ENCODE data around the gene GID4. TPM values are rescaled to one million over a fixed set of nuclear protein-coding genes. Genes with fewer than 3 reads are reported as not detected.
A peak's percentile ranks its signal among the peaks of the same experiment; 100 is the strongest.

GID4 gene
- total and polyA plus RNA-seq, 2 of the 13 experiments (the other 11 are each of a cell fraction or from before 2014, with no cell fraction given): 4.3 to 6.1 TPM

DNA sequence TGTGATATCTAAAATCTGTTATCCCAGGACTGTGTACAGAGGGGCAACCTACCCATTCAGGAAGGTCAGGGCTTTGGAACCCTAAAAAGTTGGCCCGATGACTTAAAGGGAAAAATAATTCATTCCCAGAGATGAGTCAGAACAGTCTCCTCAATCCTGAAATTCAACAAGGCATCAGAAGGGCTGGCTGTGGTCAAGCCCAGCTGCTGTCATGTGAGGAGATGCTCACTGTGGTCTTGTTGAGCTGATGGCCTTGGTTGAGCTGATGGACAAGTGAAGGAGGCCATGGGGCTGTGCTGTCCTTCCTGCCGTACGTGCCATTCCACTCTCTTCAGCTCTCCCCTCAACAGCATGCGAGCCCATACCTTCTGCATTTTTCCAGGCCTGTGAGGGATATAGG, 27.7 kb downstream of the GID4 start:
- Histone ChIP-seq H3K4me1 (ENCODE audit: insufficient read depth, low read length) (peaks cover 21% of the 10 kb centered on the region), H3K27me3 (ENCODE audit: control insufficient read depth in 1 of 2, insufficient read depth in 2 of 2, low read length in 2 of 2) (no peaks in the 10 kb centered on the region), H3K27ac (ENCODE audit: extremely low read length, insufficient read depth, low read length) (no peak overlapping the region), H3K79me2 (ENCODE audit: insufficient read depth, low read length) (no peaks in the 10 kb centered on the region), H2AFZ (ENCODE audit: low read length) (no peak overlapping the region), H3K9ac (ENCODE audit: insufficient read depth, low read depth, low read length) (no peak overlapping the region), H3K36me3 (replicated peaks in 1 of 2; ENCODE audit: control insufficient read depth in 1 of 2, insufficient read depth in 2 of 2, low read length in 2 of 2) (peaks cover 9 to 27% of the 10 kb centered on the region in 2 experiments), H3K4me2 (ENCODE audit: low read depth, low read length) (no peak overlapping the region), H3K4me3 (replicated peaks in 1 of 3; ENCODE audit: insufficient read depth in 1 of 3, low read depth in 2 of 3, low read length in 3 of 3) (no peak overlapping the region), H3K9me3 (ENCODE audit: low read length) (no peaks in the 10 kb centered on the region), H4K20me1 (ENCODE audit: insufficient read depth, low read length) (no peaks in the 10 kb centered on the region)
- DNase-seq (ENCODE audit: low spot score) (no peak), ATAC-seq (no peak), FAIRE-seq (no peak)
- BruUV-seq (replicated peaks): TSS peak; percentile 43
- in situ Hi-C loops (cut with HindIII; ENCODE audit: extremely low pct_ligation_motif_present, low pct_unique_long_range_greater_than_20kb): no loop called here
- POLR2A ChIA-PET: no interaction called here
- 93% methylated on average over 4 of the region's 4 CpGs for WGBS (ENCODE audit: low lambda C conversion rate)
- intact Hi-C loops (cut with micrococcal nuclease; ENCODE audit: unreplicated experiment): no loop called here
- CTCF ChIA-PET (ENCODE audit: low intra/inter-chr PET ratio, low total read pairs): no interaction called here
- TF ChIP-seq ZFX (CRISPR knock-in tag; IDR thresholded peaks at IDR 0.05; ENCODE audit: low read depth): no peak
- TF ChIP-seq NCOA5 (CRISPR knock-in tag; IDR thresholded peaks at IDR 0.05): no peak
- TF ChIP-seq, protein P1, sequence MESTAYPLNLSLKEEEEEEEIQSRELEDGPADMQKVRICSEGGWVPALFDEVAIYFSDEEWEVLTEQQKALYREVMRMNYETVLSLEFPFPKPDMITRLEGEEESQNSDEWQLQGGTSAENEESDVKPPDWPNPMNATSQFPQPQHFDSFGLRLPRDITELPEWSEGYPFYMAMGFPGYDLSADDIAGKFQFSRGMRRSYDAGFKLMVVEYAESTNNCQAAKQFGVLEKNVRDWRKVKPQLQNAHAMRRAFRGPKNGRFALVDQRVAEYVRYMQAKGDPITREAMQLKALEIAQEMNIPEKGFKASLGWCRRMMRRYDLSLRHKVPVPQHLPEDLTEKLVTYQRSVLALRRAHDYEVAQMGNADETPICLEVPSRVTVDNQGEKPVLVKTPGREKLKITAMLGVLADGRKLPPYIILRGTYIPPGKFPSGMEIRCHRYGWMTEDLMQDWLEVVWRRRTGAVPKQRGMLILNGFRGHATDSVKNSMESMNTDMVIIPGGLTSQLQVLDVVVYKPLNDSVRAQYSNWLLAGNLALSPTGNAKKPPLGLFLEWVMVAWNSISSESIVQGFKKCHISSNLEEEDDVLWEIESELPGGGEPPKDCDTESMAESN (CRISPR knock-in tag; conservative IDR thresholded peaks at IDR 0.05): no peak
- TF ChIP-seq, protein P2, sequence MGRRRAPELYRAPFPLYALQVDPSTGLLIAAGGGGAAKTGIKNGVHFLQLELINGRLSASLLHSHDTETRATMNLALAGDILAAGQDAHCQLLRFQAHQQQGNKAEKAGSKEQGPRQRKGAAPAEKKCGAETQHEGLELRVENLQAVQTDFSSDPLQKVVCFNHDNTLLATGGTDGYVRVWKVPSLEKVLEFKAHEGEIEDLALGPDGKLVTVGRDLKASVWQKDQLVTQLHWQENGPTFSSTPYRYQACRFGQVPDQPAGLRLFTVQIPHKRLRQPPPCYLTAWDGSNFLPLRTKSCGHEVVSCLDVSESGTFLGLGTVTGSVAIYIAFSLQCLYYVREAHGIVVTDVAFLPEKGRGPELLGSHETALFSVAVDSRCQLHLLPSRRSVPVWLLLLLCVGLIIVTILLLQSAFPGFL (CRISPR knock-in tag; IDR thresholded peaks at IDR 0.05): no peak
- no peak for TF ChIP-seq EP300 (IDR thresholded peaks at IDR 0.05; ENCODE audit: low read depth in 2 of 2, low read length in 2 of 2)
- no peak for TF ChIP-seq EP300 (CRISPR knock-in tag; IDR thresholded peaks at IDR 0.05; ENCODE audit: borderline replicate concordance)
- no peak for TF ChIP-seq ZFAT (CRISPR knock-in tag; conservative IDR thresholded peaks at IDR 0.05)
- no peak for TF ChIP-seq KDM2A (CRISPR knock-in tag; IDR thresholded peaks at IDR 0.05; ENCODE audit: borderline replicate concordance, low read depth)
- no peak for TF ChIP-seq ZNF720 (CRISPR knock-in tag; IDR thresholded peaks at IDR 0.05)
- TF ChIP-seq NR2C2 (CRISPR knock-in tag; IDR thresholded peaks at IDR 0.05; ENCODE audit: borderline replicate concordance): no peak
- no peak for TF ChIP-seq NFYC (CRISPR knock-in tag; IDR thresholded peaks at IDR 0.05)
- no peak for TF ChIP-seq RFX5 (IDR thresholded peaks at IDR 0.05; ENCODE audit: low read depth, low read length)
- TF ChIP-seq ZNF101 (CRISPR knock-in tag; IDR thresholded peaks at IDR 0.05; ENCODE audit: borderline replicate concordance, low read depth): no peak
- TF ChIP-seq, protein P3, sequence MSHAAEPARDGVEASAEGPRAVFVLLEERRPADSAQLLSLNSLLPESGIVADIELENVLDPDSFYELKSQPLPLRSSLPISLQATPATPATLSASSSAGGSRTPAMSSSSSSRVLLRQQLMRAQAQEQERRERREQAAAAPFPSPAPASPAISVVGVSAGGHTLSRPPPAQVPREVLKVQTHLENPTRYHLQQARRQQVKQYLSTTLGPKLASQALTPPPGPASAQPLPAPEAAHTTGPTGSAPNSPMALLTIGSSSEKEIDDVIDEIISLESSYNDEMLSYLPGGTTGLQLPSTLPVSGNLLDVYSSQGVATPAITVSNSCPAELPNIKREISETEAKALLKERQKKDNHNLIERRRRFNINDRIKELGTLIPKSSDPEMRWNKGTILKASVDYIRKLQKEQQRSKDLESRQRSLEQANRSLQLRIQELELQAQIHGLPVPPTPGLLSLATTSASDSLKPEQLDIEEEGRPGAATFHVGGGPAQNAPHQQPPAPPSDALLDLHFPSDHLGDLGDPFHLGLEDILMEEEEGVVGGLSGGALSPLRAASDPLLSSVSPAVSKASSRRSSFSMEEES (CRISPR knock-in tag; IDR thresholded peaks at IDR 0.05): no peak
- TF ChIP-seq SMARCC2 (IDR thresholded peaks at IDR 0.05): no peak
- no peak for TF ChIP-seq NFKB2 (CRISPR knock-in tag; IDR thresholded peaks at IDR 0.05; ENCODE audit: borderline replicate concordance)
- no peak for TF ChIP-seq PCBP1 (IDR thresholded peaks at IDR 0.05; ENCODE audit: borderline replicate concordance, low read depth, low read length)
- TF ChIP-seq RXRA (CRISPR knock-in tag; IDR thresholded peaks at IDR 0.05): no peak
- TF ChIP-seq, protein P4, sequence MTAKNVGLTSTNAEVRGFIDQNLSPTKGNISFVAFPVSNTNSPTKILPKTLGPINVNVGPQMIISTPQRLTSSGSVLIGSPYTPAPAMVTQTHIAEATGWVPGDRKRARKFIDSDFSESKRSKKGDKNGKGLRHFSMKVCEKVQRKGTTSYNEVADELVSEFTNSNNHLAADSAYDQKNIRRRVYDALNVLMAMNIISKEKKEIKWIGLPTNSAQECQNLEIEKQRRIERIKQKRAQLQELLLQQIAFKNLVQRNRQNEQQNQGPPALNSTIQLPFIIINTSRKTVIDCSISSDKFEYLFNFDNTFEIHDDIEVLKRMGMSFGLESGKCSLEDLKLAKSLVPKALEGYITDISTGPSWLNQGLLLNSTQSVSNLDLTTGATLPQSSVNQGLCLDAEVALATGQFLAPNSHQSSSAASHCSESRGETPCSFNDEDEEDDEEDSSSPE (CRISPR knock-in tag; IDR thresholded peaks at IDR 0.05): no peak
- TF ChIP-seq, protein P5, sequence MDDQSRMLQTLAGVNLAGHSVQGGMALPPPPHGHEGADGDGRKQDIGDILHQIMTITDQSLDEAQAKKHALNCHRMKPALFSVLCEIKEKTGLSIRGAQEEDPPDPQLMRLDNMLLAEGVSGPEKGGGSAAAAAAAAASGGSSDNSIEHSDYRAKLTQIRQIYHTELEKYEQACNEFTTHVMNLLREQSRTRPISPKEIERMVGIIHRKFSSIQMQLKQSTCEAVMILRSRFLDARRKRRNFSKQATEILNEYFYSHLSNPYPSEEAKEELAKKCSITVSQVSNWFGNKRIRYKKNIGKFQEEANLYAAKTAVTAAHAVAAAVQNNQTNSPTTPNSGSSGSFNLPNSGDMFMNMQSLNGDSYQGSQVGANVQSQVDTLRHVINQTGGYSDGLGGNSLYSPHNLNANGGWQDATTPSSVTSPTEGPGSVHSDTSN (CRISPR knock-in tag; IDR thresholded peaks at IDR 0.05; ENCODE audit: borderline replicate concordance): no peak

Data from HepG2 (cell line).